GM20431 (cell line): ENCODE measurements around the gene MACROD2.

Source experiments
- in situ Hi-C: fragments of 300-500 bp; cut with MseI, MboI; formaldehyde crosslinking; loops from one replicate; pipeline ENCODE4 v1.15.0; 2020; ENCODE audit warnings: low sequenced_read_pairs; ENCODE audit not compliant: unreplicated experiment

Gene MACROD2

GRCh38 chr20:14312001-14312400 is 316.7 kb downstream of the MACROD2 start:
- in situ Hi-C loops, result no loop called here

GRCh38 chr20:14313341-14314020 is 318.2 kb downstream of the MACROD2 start:
- in situ Hi-C loops, result no loop called here

GRCh38 chr20:14319704-14320103 is 324.4 kb downstream of the MACROD2 start:
- in situ Hi-C loops, result no loop called here

- in situ Hi-C loops, result loop anchor here (25.0 kb wide), 1 partner anchor 906 kb away; no protein-coding TSS in a partner anchor
Observed at GRCh38 chr20:14331646-14332045, 336.3 kb downstream of the MACROD2 start.

GRCh38 chr20:14332866-14333265 is 337.6 kb downstream of the MACROD2 start:
- in situ Hi-C loops, result loop anchor here (25.0 kb wide), 1 partner anchor 904 kb away; no protein-coding TSS in a partner anchor

- in situ Hi-C loops, result loop anchor here (25.0 kb wide), 1 partner anchor 904 kb away; no protein-coding TSS in a partner anchor
Observed at GRCh38 chr20:14333721-14334120, 338.4 kb downstream of the MACROD2 start.

- in situ Hi-C loops, result loop anchor here (25.0 kb wide), 1 partner anchor 903 kb away; no protein-coding TSS in a partner anchor
Observed at GRCh38 chr20:14334306-14334930, 339.1 kb downstream of the MACROD2 start.

GRCh38 chr20:14335052-14335451 is 339.7 kb downstream of the MACROD2 start:
- in situ Hi-C loops, result loop anchor here (25.0 kb wide), 1 partner anchor 902 kb away; no protein-coding TSS in a partner anchor

- in situ Hi-C loops, result loop anchor here (25.0 kb wide), 1 partner anchor 901 kb away; no protein-coding TSS in a partner anchor
Observed at GRCh38 chr20:14336686-14337085, 341.4 kb downstream of the MACROD2 start.

- in situ Hi-C loops, result loop anchor here (25.0 kb wide), 1 partner anchor 900 kb away; no protein-coding TSS in a partner anchor
Observed at GRCh38 chr20:14337400-14338171, 342.3 kb downstream of the MACROD2 start, which contains the start of gene FLRT3. FLRT3 (minus strand) TSS chr20:14337612; CDS start chr20:14327506, 10,106 bp downstream.

- in situ Hi-C loops, result loop anchor here (25.0 kb wide), 1 partner anchor 896 kb away; no protein-coding TSS in a partner anchor
Observed at GRCh38 chr20:14341801-14342200, 346.5 kb downstream of the MACROD2 start.

GRCh38 chr20:14342918-14343317 is 347.6 kb downstream of the MACROD2 start:
- in situ Hi-C loops, result loop anchor here (25.0 kb wide), 1 partner anchor 894 kb away; no protein-coding TSS in a partner anchor

GRCh38 chr20:14343491-14344065 is 348.3 kb downstream of the MACROD2 start:
- in situ Hi-C loops, result loop anchor here (25.0 kb wide), 1 partner anchor 894 kb away; no protein-coding TSS in a partner anchor

- in situ Hi-C loops, result loop anchor here (25.0 kb wide), 1 partner anchor 893 kb away; no protein-coding TSS in a partner anchor
Observed at GRCh38 chr20:14344746-14345145, 349.4 kb downstream of the MACROD2 start.

- in situ Hi-C loops, result no loop called here
Observed at GRCh38 chr20:14355791-14356190, 360.5 kb downstream of the MACROD2 start.

GRCh38 chr20:14360416-14360815 is 365.1 kb downstream of the MACROD2 start:
- in situ Hi-C loops, result no loop called here

- in situ Hi-C loops, result no loop called here
Observed at GRCh38 chr20:14361509-14362345, 366.4 kb downstream of the MACROD2 start.

GRCh38 chr20:14374196-14374595 is 378.9 kb downstream of the MACROD2 start:
- in situ Hi-C loops, result no loop called here
